Stimulated activated CD4-positive, alpha-beta T cell treated with anti-CD3 and anti-CD28 coated beads, TNF-alpha, amount 100 ng/mL, for 4 hours (primary cell): ENCODE data around the gene CDC42EP1.

Source experiments
- DNase-seq, 3 experiments: peaks; one replicate each; pipeline ENCODE4 v3.0.0-alpha.2; 2020; ENCODE audit warnings: low read depth in 3 of 3

Gene CDC42EP1

GRCh38 chr22:37560608-37561211 is 430 bp downstream of the CDC42EP1 start:
- DNase-seq, result no peak

GRCh38 chr22:37561212-37562048 is 1.1 kb downstream of the CDC42EP1 start:
- peak; percentile 61 to 65 (median 65) for DNase-seq

- no peak for DNase-seq
These were observed 2.0 kb downstream of the CDC42EP1 start for GRCh38 chr22:37562049-37562875.

GRCh38 chr22:37563153-37564081 is 3.1 kb downstream of the CDC42EP1 start:
- no peak for DNase-seq

- no peak for DNase-seq
These were observed 3.9 kb downstream of the CDC42EP1 start for GRCh38 chr22:37564111-37564711.

- no peak for DNase-seq
These were observed 5.5 kb downstream of the CDC42EP1 start for GRCh38 chr22:37565830-37566229.

GRCh38 chr22:37566329-37566837 is 6.1 kb downstream of the CDC42EP1 start:
- peak in 1 of 3 experiments; percentile 10 for DNase-seq

GRCh38 chr22:37566903-37567798 is 6.9 kb downstream of the CDC42EP1 start:
- peak; percentile 70 to 83 (median 81) for DNase-seq

GRCh38 chr22:37568012-37568411 is 7.7 kb downstream of the CDC42EP1 start:
- no peak for DNase-seq

GRCh38 chr22:37568448-37569008 is 8.2 kb downstream of the CDC42EP1 start:
- no peak for DNase-seq

GRCh38 chr22:37569009-37569920 is 9.0 kb downstream of the CDC42EP1 start:
- DNase-seq, result no peak

GRCh38 chr22:37569921-37570660 is 9.8 kb downstream of the CDC42EP1 start:
- DNase-seq, result no peak

GRCh38 chr22:37570661-37570976 is 10.3 kb downstream of the CDC42EP1 start:
- no peak for DNase-seq

GRCh38 chr22:37571258-37571991 is 11.1 kb downstream of the CDC42EP1 start:
- DNase-seq, result no peak

- no peak for DNase-seq
These were observed 11.7 kb downstream of the CDC42EP1 start for GRCh38 chr22:37571992-37572373.

- DNase-seq, result no peak
These were observed 15.3 kb downstream of the CDC42EP1 start for GRCh38 chr22:37575490-37576003.

- DNase-seq, result no peak
These were observed 17.7 kb downstream of the CDC42EP1 start for GRCh38 chr22:37578002-37578401.
